HG02798 (cell line): ENCODE results near the gene CCDC28B.
A peak's percentile ranks its signal among the peaks of the same experiment; 100 is the strongest.

Experiments used
- ATAC-seq: cut with Tn5 transposase; IDR thresholded peaks from one replicate; pipeline ENCODE4 v1.9.1; 2021; ENCODE audit warnings: mild to moderate bottlenecking; ENCODE audit not compliant: unreplicated experiment, poor library complexity

Gene CCDC28B

GRCh38 chr1:32192220-32192948 is 8.0 kb upstream of the CCDC28B start:
- ATAC-seq: no peak

- no peak for ATAC-seq
Measured at GRCh38 chr1:32194984-32195383, 5.4 kb upstream of the CCDC28B start.

GRCh38 chr1:32195531-32195930 is 4.9 kb upstream of the CCDC28B start:
- ATAC-seq: no peak

GRCh38 chr1:32195972-32196823 is 4.2 kb upstream of the CCDC28B start:
- no peak for ATAC-seq

- ATAC-seq: no peak
Measured at GRCh38 chr1:32197074-32197473, 3.3 kb upstream of the CCDC28B start.

GRCh38 chr1:32197837-32198236 is 2.6 kb upstream of the CCDC28B start:
- no peak for ATAC-seq

GRCh38 chr1:32198237-32199042 is 2.0 kb upstream of the CCDC28B start:
- no peak for ATAC-seq

- ATAC-seq: no peak
Measured at GRCh38 chr1:32199043-32199716, 1.2 kb upstream of the CCDC28B start.

- no peak for ATAC-seq
Measured at GRCh38 chr1:32199717-32200072, 700 bp upstream of the CCDC28B start.

GRCh38 chr1:32201011-32201855 is 838 bp downstream of the CCDC28B start:
- peak; percentile 34 for ATAC-seq

- no peak for ATAC-seq
Measured at GRCh38 chr1:32204943-32205361, 4.6 kb downstream of the CCDC28B start.

- peak; percentile 55 for ATAC-seq
Measured at GRCh38 chr1:32205401-32206370, 5.3 kb downstream of the CCDC28B start, which contains the start of gene IQCC. Gene IQCC (plus strand): TSS chr1:32205671. CDS start chr1:32205682, 11 bp downstream.

- ATAC-seq: no peak
Measured at GRCh38 chr1:32208469-32208868, 8.1 kb downstream of the CCDC28B start.

- ATAC-seq: no peak
Measured at GRCh38 chr1:32208891-32209328, 8.5 kb downstream of the CCDC28B start, which contains the start of gene DCDC2B. Gene DCDC2B (plus strand): TSS chr1:32209089. CDS start chr1:32209094, 5 bp downstream.

- ATAC-seq: no peak
Measured at GRCh38 chr1:32215629-32216480, 15.5 kb downstream of the CCDC28B start.

- ATAC-seq: no peak
Measured at GRCh38 chr1:32216566-32216965, 16.2 kb downstream of the CCDC28B start.

GRCh38 chr1:32219022-32219421 is 18.6 kb downstream of the CCDC28B start:
- ATAC-seq: no peak
